SIG-M5 (cell line): ENCODE data around the gene C12orf43.
A peak's percentile ranks its signal among the peaks of the same experiment; 100 is the strongest.

Source experiments
- DNase-seq: peaks from one replicate; lab custom pipeline; 2025; lab: John Stamatoyannopoulos, UW

The C12orf43 gene

DNA sequence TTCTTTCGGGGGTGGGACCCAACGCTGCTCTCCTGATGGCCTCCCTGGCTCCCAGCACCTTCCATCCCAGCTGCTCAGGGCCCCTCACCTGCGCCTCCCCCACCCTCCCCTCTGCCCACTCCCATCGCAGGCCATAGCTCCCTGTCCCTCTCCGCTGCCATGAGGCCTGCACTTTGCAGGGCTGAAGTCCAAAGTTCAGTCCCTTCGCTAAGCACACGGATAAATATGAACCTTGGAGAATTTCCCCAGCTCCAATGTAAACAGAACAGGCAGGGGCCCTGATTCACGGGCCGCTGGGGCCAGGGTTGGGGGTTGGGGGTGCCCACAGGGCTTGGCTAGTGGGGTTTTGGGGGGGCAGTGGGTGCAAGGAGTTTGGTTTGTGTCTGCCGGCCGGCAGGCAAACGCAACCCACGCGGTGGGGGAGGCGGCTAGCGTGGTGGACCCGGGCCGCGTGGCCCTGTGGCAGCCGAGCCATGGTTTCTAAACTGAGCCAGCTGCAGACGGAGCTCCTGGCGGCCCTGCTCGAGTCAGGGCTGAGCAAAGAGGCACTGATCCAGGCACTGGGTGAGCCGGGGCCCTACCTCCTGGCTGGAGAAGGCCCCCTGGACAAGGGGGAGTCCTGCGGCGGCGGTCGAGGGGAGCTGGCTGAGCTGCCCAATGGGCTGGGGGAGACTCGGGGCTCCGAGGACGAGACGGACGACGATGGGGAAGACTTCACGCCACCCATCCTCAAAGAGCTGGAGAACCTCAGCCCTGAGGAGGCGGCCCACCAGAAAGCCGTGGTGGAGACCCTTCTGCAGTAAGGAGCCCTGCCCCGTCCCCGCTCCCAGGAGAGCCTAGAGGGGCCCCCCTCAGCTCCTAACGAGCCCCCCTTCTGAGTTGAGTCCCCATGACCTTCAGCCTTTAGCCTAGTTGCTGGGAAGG, 37.7 kb downstream of the C12orf43 start, which contains the start of gene HNF1A:
HNF1A (plus strand) TSS at position 248 of the 924 bp plus-strand sequence; CDS start at position 474, 226 bp downstream.
- DNase-seq: no peak

DNA sequence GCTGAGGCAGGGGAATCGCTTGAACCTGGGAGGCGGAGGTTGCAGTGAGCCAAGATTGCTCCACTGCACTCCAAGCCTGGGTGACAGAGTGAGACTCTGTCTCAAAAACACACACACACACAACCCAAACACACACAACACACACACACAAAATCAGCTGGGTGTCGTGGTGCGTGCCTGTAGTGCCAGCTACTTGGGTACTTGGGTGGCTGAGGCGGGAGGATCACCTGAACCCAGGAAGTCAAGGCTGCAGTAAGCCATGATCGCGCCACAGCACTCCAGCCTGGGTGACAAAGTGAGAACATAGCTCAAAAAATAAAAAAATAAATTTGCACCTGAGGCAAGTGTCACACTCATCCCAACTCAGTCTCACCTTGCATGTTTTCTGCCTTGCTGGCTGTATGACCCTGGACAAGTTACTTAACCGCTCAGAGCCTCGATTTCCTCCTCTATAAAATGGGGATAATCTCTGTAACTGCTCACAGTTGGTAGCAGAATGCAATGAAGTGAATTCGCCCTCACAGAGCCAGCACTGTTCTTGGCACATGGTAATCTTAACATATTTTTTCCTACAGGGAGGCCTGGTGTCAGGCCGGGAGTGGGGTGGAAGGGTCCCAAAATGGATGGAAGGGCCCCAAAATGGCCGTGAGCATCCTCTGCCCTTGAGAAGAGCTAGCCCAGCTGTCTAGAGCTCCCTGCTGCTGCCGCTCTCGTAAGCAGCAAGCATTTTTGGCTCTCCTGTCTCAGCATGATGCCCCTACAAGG, 38.6 kb downstream of the C12orf43 start:
- no peak for DNase-seq

DNA sequence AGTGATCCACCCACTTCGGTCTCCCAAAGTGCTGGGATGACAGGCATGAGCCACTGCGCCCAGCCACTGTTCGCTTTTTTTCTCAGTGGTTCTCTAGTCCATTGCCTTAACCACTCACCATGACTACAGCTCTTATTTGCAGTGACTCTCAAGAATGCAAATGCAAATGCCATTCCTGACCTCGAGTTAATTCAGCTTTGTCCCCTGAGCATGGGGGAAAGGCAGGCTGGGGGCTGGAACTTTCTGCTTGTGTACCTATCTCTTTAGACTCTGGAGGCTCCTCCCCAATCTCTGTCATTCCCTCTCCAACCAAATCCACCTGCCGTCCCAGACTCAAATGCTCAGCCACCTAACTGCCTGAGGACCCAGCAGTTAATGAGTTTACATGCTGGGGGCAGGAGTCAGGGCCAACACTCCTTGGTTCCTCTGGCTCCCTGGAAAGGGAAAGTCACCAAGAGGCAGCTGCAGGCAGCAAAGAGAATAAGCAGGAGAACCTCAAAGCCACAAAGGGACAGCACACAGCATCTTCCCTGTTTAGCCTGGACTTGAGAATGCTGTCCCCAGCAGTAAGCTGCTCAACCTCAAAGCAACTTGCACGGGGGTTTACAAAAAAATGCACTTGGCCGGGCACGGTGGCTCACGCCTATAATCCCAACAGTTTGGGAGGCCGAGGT, 43.3 kb downstream of the C12orf43 start:
- no peak for DNase-seq

DNA sequence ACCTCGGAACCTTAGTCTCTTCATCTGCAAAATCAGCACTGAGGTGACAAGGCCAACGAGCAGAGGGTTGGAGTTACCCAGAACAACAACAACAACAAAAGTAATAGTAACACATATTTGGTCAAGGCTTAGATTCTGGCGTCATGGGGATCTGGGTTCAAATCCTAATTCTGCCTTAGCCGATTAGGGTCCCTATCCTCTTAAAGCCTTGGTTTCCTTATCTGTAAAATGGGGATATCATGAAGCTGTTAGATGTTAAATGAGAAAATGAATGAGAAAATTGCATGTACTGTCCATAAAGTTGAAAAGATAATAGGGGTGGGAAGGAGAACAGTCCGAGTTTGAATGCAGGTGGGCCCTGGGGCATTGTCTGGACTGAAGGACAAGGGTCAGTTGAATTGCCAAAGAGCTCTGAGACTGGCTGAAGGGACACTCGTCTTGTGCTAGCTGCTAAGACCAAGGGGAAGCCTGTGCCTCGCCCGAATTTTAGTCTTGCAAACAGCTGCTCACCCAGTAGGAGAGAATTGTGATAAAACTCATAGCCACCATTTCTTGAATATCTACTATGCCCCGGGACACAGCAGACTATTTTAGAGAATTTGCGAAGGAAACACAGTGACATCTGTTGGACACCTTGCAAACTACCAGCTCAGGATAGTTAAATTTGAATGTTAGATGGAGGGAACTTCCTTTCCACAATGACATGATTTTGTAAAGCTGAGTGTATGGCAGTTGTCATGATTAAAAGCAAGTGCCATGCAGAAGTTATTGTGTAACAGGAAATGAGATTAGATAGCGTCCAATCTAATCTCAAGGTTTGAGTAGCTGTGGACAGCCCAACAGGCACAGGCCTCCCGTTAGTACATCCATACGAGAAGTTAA, 44.7 kb downstream of the C12orf43 start:
- peak; percentile 58 for DNase-seq

DNA sequence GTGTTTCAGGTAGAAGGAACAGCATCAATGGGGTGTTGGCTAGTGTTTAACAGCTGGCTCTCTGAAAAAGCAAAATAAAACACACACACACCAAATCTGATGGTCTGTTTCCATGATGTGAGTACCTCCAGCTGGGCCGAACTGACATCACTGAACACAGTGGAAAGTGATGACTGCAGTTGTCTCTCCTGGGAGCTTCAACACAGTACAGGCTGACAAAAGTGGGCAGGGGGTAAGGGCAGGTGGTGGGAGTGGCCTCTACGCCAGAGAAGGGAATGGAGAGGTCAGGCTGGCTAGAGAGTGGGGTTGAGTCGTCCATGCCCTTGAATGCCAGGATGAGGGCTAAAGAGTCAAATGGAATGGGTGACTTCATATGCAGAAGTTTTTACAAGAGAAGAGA, 46.0 kb downstream of the C12orf43 start:
- DNase-seq: no peak

DNA sequence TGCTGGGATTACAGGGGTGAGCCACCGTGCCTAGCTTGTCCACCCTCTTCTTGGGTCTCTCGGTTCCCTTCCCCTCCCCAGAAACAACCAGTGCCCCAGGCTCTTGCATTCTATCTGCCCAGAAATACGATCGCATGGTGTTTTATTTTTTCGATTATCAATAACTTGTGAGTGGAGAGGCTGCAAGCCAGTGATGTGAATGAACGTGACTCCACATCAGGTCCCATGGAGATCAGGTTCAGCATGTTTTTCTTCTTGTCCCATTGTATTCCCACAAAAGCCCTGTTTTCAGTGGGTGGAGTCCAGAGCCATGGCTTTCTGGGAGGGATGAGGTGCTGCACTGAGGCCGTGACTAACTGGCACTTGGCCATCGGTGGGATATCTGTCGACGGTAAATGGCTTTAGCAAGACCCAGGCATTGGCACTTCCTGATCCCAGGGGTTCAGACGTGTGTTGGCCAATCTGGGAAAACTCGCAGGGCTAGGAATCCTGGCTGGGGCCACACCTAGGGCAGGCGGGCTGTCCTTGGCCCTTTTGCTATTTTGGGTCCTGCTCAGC, 50.7 kb downstream of the C12orf43 start:
- DNase-seq: no peak

DNA sequence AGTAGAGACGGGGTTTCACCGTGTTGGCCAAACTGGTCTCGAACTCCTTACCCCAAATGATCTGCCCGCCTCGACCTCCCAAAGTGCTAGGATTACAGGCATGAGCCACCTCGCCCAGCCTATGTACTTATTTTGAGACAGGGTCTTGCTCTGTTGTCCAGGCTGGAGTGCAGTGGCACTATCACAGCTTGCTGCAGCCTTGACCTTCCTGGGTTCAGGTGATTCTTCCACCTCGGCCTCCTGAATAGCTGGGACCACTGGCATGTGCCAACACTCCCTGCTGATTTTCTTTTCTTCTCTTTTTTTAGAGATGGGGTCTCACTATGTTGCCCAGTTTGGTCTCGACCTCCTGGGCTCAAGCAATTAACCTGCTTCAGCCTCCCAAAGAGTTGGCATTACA, 52.0 kb downstream of the C12orf43 start:
- DNase-seq: no peak

DNA sequence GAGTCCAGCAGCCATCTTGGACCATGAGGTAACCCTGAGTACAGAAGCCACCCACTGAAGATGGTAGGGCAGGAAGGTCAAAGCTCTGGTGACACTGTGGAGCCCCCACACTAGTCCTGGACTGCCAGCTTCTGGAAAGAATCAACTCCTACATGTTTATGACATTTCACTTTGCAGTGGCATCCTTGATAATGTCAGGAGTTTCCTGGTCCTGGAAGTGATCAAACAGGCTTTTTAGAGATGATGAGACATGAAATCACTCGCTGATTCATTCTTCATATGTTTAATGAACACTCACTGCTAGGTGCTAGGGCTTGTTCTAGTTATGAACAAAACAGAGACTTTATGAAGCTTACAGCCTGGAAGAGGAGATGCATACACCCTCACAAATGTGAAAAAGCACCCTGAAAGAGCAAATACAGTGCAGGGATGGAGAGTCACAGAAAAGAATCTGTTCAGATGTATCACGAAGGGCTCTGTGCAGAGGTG, 53.7 kb downstream of the C12orf43 start:
- DNase-seq: no peak

DNA sequence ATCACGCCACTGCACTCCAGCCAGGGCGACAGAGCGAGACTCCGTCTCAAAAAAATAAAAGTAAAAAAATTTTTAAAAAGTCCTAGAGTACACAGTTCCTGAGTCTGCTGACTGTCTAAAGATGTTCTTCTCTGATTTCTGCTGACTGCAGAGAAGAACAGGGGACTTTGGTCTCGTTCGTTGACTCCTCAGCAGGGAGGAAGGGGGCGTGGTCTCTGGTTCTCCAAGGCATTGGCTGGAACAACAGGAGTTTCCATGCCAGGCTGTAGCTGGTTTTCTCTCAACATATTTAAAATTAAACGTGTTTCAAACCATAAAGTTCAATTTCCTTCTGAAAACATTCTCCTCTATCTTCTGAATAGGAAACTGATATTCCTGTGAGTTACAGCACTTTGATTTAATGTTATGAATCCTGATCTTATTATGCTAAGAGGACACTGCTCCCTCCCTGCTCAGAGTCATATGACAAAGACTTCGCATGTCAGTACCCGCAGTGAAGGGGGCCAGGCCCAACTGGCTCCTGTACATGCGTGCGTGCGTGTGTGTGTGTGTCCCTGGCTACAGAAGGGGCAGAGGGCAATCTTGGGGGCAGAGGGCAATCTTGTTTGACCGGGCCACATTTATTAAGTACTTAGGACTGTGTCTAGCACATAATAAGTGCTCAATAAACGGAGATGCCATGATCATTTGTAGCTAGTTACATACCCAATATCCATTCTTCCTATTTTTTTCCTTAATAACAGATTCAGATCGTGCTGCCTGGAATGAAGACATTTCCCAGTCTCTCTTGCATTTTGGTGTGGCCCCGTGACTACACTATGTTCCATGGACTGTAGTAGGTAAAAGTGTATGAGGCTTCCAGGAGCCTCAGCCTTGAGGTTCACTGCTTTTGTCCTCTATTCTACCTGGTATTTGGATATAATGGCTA, 54.4 kb downstream of the C12orf43 start:
- no peak for DNase-seq

DNA sequence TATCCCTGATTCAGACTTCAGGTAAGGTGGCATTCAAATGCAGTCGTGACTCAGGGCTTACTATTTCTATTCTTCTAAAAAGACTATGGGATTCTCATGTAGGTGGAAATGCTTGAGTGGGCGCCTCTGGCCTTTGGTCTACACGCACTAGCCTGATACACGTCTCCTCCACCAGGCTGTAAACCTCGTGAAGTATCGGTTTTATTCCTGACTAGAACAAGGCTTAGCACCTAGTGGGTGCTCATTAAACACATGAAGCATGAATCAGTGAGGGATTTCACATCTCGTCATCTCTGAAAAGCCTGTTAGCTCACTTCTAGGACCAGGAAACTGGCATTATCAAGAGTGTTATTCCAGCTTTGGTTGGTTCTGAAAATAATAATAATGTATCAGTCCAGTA, 55.6 kb downstream of the C12orf43 start:
- DNase-seq: no peak

DNA sequence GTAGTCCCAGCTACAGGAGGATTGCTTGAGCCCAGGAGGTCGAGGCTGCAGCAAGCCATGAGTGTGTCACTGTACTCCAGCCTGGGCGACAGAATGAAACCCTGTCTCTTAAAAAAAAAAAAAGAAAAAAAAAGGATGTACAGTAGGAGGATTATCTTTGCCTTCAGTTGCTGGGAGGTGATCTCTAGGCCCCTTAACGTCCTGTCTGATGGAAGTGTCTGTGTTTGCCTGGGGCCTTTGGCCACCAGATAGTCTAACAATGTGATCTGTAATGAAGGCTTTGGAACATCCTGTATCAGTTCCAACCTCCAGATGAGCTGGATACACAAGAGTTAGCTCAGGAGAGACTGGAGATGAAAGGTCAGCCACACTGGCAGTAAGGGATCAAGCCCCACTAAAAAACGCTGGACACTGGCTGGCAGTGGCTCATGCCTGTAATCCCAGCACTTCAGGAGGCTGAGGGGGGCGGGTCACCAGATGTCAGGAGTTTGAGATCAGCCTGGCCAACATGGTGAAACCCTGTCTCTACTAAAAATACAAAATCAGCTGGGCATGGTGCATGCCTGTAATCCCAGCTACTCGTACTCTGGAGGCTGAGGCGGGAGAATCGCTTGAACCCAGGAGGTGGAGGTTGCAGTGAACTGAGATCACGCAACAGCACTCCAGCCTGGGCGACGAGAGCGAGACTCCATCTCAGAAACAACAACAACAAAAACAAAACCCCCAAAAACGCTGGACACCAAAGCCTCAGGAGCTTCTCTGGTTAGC, 57.0 kb downstream of the C12orf43 start:
- no peak for DNase-seq

DNA sequence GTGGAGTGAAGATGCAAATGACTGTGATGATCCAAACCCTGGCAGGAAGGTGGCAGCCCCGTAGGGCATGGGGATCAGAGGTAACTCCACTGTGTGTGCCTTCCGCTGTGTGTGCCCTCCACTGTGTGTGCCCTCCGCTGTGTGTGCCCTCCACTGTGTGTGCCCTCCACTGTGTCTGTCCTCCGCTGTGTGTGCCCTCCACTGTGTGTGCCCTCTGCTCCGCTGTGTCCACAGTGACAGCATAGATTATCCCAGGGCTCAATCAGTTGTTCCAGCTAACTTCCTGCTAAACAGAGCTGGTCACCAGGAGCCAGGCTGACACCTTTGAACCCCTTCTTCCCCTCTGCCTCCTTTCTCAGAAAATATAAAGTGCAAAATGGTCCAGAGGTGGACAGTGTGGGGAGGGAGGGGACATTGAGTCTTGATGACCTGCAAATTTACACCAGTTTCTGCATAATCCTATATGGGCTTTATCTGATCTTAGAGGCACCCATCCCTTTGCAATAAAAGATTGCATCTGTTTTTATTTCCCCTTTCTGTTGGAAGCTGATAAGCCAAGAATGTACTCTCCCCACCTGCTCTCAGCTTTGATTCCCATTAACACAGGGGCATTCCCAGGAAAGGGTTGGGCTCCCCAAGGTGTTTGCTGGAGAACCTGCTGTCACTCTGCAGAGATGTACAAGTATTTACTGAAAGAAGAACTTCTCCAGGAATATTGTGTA, 59.5 kb downstream of the C12orf43 start:
- no peak for DNase-seq

DNA sequence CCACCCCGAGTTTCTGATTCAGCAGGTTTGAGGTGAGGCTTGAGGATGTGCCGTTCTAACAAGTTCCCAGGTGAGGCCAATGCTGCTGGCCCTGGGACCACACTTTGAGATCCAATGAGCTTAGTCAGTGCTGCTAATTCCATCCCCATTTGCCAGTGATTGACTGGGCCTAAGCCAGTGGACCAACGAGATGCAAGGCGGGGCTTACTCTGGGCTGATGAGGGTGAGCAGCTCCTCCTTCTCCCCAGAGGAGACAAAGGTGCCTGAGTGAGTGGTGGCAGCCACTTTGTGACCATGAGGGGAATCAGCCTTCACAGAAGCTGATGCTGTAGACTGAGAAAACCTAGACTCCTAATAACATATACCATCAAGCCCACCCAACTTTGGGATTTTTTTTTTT, 61.1 kb downstream of the C12orf43 start:
- no peak for DNase-seq

DNA sequence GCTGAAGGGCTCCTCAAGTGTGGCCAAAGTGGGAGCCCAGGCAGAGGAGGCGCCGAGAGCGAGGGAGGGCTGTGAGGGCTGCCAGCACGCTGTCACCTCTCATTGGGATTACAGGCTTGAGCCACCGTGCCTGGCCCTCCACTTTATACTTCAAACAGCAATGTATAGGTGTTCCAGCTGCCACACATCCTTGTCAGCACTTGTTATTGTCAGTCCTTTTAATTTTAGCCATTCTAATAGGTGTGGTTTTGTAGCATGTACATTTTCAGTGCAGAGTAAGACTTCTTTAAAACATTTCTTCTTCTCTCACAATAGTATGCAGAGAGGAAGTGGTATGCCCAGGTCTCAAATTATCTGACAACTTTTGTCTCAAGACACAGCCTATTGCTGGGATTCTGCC, 65.5 kb downstream of the C12orf43 start:
- no peak for DNase-seq
